ENCODE results near the gene LDB3. TPM values are rescaled to one million over a fixed set of nuclear protein-coding genes. Genes with fewer than 3 reads are reported as not detected.

LDB3 gene
- total RNA-seq, 6 donors from 2014 or later: 0.67 to 2.1 (median 1.1) TPM

- H3K27me3 ChIP-seq: no peaks in the 10 kb centered on the region
- H3K36me3 ChIP-seq: no peaks in the 10 kb centered on the region
- WGBS, 2 donors: 89 to 96% methylated on average over 6 of the region's 6 CpGs
- DNase-seq: no peak
- no peaks in the 10 kb centered on the region for H3K4me1 ChIP-seq
- H3K4me3 ChIP-seq: no peak overlapping the region
- ATAC-seq (ENCODE audit: low FRiP score in 2 of 2): no peak
- TF ChIP-seq CTCF (IDR thresholded peaks at IDR 0.05) (no peak), POLR2A (IDR thresholded peaks at IDR 0.05) (no peak), EP300 (IDR thresholded peaks at IDR 0.05) (no peak), POLR2AphosphoS5 (IDR thresholded peaks at IDR 0.05) (no peak)
- H3K27ac ChIP-seq: no peak overlapping the region
- H3K9me3 ChIP-seq: no peaks in the 10 kb centered on the region
These were observed 56.1 kb downstream of the LDB3 start for GRCh38 chr10:86724445-86724844.

- TF ChIP-seq EP300 (IDR thresholded peaks at IDR 0.05) (no peak), POLR2A (IDR thresholded peaks at IDR 0.05) (no peak), CTCF (IDR thresholded peaks at IDR 0.05) (no peak)
- Histone ChIP-seq H3K36me3 (no peaks in the 10 kb centered on the region), H3K4me3 (no peak overlapping the region), H3K4me1 (no peaks in the 10 kb centered on the region), H3K27ac (no peak overlapping the region), H3K27me3 (no peaks in the 10 kb centered on the region), H3K9me3 (no peaks in the 10 kb centered on the region)
- ATAC-seq (ENCODE audit: low FRiP score in 2 of 2) (no peak), DNase-seq (no peak)
- WGBS, 2 donors: 82 to 86% methylated on average over 13 to 14 of the region's 14 CpGs
These were observed 57.8 kb downstream of the LDB3 start for GRCh38 chr10:86725980-86726676.

GRCh38 chr10:86726677-86726999 is 58.3 kb downstream of the LDB3 start:
- no peaks in the 10 kb centered on the region for H3K27me3 ChIP-seq
- no peaks in the 10 kb centered on the region for H3K4me1 ChIP-seq
- 68 to 71% methylated on average over 1 of the region's 1 CpG for WGBS, 2 donors
- H3K9me3 ChIP-seq: no peaks in the 10 kb centered on the region
- H3K36me3 ChIP-seq: no peaks in the 10 kb centered on the region
- no peak for DNase-seq
- ATAC-seq (ENCODE audit: low FRiP score in 2 of 2): no peak
- H3K4me3 ChIP-seq: no peak overlapping the region
- TF ChIP-seq POLR2AphosphoS5 (IDR thresholded peaks at IDR 0.05) (no peak), POLR2A (IDR thresholded peaks at IDR 0.05) (no peak), CTCF (IDR thresholded peaks at IDR 0.05) (no peak), EP300 (IDR thresholded peaks at IDR 0.05) (no peak)
- H3K27ac ChIP-seq: no peak overlapping the region

- WGBS, 2 donors: 82 to 85% methylated on average over 6 of the region's 6 CpGs
- no peak for TF ChIP-seq POLR2AphosphoS5 (IDR thresholded peaks at IDR 0.05)
- no peak for TF ChIP-seq CTCF (IDR thresholded peaks at IDR 0.05)
- Histone ChIP-seq H3K36me3 (no peaks in the 10 kb centered on the region), H3K27ac (no peak overlapping the region), H3K4me3 (no peak overlapping the region), H3K27me3 (no peaks in the 10 kb centered on the region), H3K4me1 (no peaks in the 10 kb centered on the region), H3K9me3 (no peaks in the 10 kb centered on the region)
- ATAC-seq (ENCODE audit: low FRiP score in 2 of 2) (no peak), DNase-seq (no peak)
These were observed 59.2 kb downstream of the LDB3 start for GRCh38 chr10:86727470-86727869.

- no peaks in the 10 kb centered on the region for H3K27me3 ChIP-seq
- no peak overlapping the region for H3K4me3 ChIP-seq
- DNase-seq (no peak), ATAC-seq (ENCODE audit: low FRiP score in 2 of 2) (no peak)
- 85 to 94% methylated on average over 3 of the region's 3 CpGs for WGBS, 2 donors
- H3K27ac ChIP-seq: no peak overlapping the region
- TF ChIP-seq CTCF (IDR thresholded peaks at IDR 0.05) (no peak), EP300 (IDR thresholded peaks at IDR 0.05) (no peak), POLR2A (IDR thresholded peaks at IDR 0.05) (no peak)
- peaks cover 0 to 4% (median 0%) of the 10 kb centered on the region in 4 donors for H3K4me1 ChIP-seq
- no peaks in the 10 kb centered on the region for H3K9me3 ChIP-seq
- no peaks in the 10 kb centered on the region for H3K36me3 ChIP-seq
These were observed 59.7 kb downstream of the LDB3 start for GRCh38 chr10:86728056-86728455.

Data from upper lobe of left lung (tissue), 6 donors.